NB4 (cell line): ENCODE measurements around the gene CRYZL1.
"Not testable (repeated sequence)": the region's sequence is repeated elsewhere in the genome, so short reads cannot be mapped to it uniquely, and the experiment has no call there.

Source experiments
- MYC ChIP-seq: IDR thresholded peaks from 2 replicates; pipeline ENCODE4 v1.6.1; 2011; ENCODE audit warnings: low read depth, low read length
- POLR2A ChIP-seq: IDR thresholded peaks from 2 replicates; pipeline ENCODE4 v1.6.1; 2011; ENCODE audit warnings: mild to moderate bottlenecking; ENCODE audit not compliant: insufficient read length; ENCODE audit errors: extremely low read depth
- TF ChIP-seq, protein P1 (sequence below): IDR thresholded peaks from one replicate; pipeline ENCODE4 v1.5.1; 2012; ENCODE audit warnings: low read depth, low read length
- TF ChIP-seq, protein P2 (sequence below): IDR thresholded peaks from 2 replicates; pipeline ENCODE4 v1.6.1; 2011; ENCODE audit warnings: low read depth, low read length

DNA sequence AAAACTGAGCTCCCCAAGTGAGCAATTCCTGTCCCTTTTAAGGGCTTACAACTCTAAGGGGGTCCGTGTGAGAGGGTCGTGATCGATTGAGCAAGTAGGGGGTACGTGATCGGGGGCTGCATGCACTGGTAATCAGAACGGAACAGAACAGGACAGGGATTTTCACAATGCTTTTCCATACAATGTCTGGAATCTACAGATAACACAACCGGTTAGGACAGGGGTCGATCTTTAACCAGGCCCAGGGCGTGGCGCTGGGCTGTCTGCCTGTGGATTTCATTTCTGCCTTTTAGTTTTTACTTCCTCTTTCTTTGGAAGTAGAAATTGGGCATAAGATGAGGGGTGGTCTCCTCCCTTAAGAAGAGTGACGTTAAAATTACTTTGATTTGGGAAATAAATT lies 24.0 kb downstream of the CRYZL1 start:
- TF ChIP-seq, protein P1, sequence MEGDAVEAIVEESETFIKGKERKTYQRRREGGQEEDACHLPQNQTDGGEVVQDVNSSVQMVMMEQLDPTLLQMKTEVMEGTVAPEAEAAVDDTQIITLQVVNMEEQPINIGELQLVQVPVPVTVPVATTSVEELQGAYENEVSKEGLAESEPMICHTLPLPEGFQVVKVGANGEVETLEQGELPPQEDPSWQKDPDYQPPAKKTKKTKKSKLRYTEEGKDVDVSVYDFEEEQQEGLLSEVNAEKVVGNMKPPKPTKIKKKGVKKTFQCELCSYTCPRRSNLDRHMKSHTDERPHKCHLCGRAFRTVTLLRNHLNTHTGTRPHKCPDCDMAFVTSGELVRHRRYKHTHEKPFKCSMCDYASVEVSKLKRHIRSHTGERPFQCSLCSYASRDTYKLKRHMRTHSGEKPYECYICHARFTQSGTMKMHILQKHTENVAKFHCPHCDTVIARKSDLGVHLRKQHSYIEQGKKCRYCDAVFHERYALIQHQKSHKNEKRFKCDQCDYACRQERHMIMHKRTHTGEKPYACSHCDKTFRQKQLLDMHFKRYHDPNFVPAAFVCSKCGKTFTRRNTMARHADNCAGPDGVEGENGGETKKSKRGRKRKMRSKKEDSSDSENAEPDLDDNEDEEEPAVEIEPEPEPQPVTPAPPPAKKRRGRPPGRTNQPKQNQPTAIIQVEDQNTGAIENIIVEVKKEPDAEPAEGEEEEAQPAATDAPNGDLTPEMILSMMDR: not testable (repeated sequence)
- not testable (repeated sequence) for TF ChIP-seq POLR2A, MYC
- TF ChIP-seq, protein P2, sequence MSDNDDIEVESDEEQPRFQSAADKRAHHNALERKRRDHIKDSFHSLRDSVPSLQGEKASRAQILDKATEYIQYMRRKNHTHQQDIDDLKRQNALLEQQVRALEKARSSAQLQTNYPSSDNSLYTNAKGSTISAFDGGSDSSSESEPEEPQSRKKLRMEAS: not testable (repeated sequence)
